ENCODE measurements around the gene CCL8.

The CCL8 gene

DNA sequence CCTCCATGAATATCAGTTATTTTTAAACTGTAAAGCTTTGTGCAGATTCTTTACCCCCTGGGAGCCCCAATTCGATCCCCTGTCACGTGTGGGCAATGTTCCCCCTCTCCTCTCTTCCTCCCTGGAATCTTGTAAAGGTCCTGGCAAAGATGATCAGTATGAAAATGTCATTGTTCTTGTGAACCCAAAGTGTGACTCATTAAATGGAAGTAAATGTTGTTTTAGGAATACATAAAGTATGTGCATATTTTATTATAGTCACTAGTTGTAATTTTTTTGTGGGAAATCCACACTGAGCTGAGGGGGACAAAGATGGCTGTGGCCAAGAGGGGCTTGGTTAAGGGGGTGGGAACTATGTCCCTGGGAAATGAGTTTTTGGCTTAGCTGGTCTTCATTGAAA is 31.4 kb upstream of the CCL8 start:
- ChIA-PET CTCF (no interaction called here), POLR2A (no interaction called here)
- TF ChIP-seq HDGF (IDR thresholded peaks at IDR 0.05; ENCODE audit: borderline replicate concordance) (no peak), L3MBTL2 (conservative IDR thresholded peaks at IDR 0.05) (no peak), CTBP1 (IDR thresholded peaks at IDR 0.05; ENCODE audit: borderline replicate concordance) (no peak), FOXM1 (IDR thresholded peaks at IDR 0.05; ENCODE audit: borderline replicate concordance) (no peak), SP1 (IDR thresholded peaks at IDR 0.05) (no peak), ELF4 (IDR thresholded peaks at IDR 0.05) (no peak)
- DNase-seq (ENCODE audit: extremely low spot score): no peak

DNA sequence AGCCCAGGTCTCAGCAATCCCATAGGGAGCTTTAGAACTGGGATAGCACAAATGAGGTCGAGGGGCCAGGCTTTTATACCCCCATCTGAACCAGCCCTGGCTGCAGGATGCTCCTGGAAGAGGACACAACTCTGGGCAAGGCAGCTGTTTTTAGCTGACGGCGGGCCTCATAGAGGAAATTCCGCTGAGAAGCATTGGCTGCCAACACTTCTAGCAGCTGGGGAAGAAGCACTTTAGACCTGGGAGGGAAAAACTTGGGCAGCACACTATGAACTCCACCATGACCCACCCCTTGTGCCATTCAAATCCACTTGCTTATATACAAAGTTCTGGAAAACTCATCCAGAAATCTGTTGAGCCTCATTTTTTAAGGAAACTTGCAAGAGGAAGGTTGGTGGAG is 28.6 kb upstream of the CCL8 start:
- no peak for DNase-seq (ENCODE audit: extremely low spot score)
- ChIA-PET CTCF (no interaction called here), POLR2A (no interaction called here)
- TF ChIP-seq ARNT (IDR thresholded peaks at IDR 0.05) (no peak), BHLHE40 (IDR thresholded peaks at IDR 0.05; ENCODE audit: borderline replicate concordance) (no peak), SUZ12 (IDR thresholded peaks at IDR 0.05) (no peak), LEF1 (IDR thresholded peaks at IDR 0.05; ENCODE audit: borderline replicate concordance) (no peak), NFRKB (IDR thresholded peaks at IDR 0.05) (no peak), FOXM1 (IDR thresholded peaks at IDR 0.05; ENCODE audit: borderline replicate concordance) (no peak), FOXK2 (IDR thresholded peaks at IDR 0.05) (no peak), ELF4 (IDR thresholded peaks at IDR 0.05) (no peak), FOXA1 (IDR thresholded peaks at IDR 0.05) (no peak), ZNF384 (IDR thresholded peaks at IDR 0.05) (no peak), CTBP1 (IDR thresholded peaks at IDR 0.05; ENCODE audit: borderline replicate concordance) (no peak), SP1 (IDR thresholded peaks at IDR 0.05) (no peak), L3MBTL2 (conservative IDR thresholded peaks at IDR 0.05) (no peak), TARDBP (IDR thresholded peaks at IDR 0.05) (no peak), HDGF (IDR thresholded peaks at IDR 0.05; ENCODE audit: borderline replicate concordance) (no peak)
- TF ChIP-seq, protein P1, sequence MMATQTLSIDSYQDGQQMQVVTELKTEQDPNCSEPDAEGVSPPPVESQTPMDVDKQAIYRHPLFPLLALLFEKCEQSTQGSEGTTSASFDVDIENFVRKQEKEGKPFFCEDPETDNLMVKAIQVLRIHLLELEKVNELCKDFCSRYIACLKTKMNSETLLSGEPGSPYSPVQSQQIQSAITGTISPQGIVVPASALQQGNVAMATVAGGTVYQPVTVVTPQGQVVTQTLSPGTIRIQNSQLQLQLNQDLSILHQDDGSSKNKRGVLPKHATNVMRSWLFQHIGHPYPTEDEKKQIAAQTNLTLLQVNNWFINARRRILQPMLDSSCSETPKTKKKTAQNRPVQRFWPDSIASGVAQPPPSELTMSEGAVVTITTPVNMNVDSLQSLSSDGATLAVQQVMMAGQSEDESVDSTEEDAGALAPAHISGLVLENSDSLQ (IDR thresholded peaks at IDR 0.05): no peak

DNA sequence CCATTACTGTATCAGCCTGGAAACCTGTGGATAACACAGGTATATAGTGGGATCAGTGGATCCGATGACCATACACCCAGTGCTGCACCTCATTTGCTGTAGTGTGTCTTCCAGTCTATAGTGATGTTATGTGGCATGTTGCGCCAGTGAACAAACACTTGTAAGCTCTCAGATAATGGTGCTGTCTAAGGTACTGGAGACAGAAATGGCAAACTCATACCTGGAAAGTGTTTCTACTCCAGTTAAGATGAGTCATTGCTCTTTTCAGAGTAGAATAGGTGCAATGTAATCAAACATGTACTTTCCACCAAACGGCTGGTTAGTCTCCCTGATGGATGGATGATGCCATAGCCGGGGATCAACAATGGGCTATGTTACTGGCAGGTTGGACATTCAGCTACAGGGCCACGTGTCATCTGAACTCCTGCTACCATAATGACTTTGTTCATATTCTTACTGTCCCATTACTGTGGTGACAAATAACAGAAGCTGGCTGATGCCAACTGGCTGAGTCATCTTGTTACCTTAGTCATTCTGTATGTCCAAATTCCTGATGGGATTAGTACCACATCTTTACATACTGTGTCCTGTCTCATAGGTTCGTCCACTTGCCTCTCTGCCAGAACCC is 27.4 kb upstream of the CCL8 start:
- CTCF ChIA-PET: no interaction called here
- no peak for DNase-seq (ENCODE audit: extremely low spot score)
- POLR2A ChIA-PET: no interaction called here
- no peak for TF ChIP-seq HDGF (IDR thresholded peaks at IDR 0.05; ENCODE audit: borderline replicate concordance)
- TF ChIP-seq, protein P1 (IDR thresholded peaks at IDR 0.05): no peak
- TF ChIP-seq LEF1 (IDR thresholded peaks at IDR 0.05; ENCODE audit: borderline replicate concordance): no peak
- no peak for TF ChIP-seq BHLHE40 (IDR thresholded peaks at IDR 0.05; ENCODE audit: borderline replicate concordance)
- no peak for TF ChIP-seq ARNT (IDR thresholded peaks at IDR 0.05)
- TF ChIP-seq L3MBTL2 (conservative IDR thresholded peaks at IDR 0.05): no peak
- TF ChIP-seq NFRKB (IDR thresholded peaks at IDR 0.05): no peak
- no peak for TF ChIP-seq CTBP1 (IDR thresholded peaks at IDR 0.05; ENCODE audit: borderline replicate concordance)
- TF ChIP-seq ELF4 (IDR thresholded peaks at IDR 0.05): no peak
- no peak for TF ChIP-seq TARDBP (IDR thresholded peaks at IDR 0.05)
- no peak for TF ChIP-seq FOXM1 (IDR thresholded peaks at IDR 0.05; ENCODE audit: borderline replicate concordance)

DNA sequence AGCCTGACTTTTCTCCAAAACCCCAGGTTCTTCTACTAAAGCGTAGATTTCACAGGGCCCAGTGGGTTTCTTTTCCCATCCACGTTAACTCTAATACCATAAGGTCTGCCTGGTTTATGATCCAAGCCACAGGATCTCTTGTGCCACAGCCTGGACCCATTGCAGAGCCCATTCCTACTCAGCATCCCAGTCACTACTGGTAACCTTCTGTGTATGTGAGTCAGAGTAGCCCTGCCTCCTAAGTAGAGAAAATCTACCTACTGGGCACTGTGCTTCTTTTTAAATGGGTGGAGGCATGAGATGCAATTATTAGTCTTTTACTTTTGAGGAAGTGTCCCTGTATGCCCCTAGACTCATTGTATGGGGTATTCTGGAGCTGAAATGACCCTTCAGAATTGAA is 20.2 kb upstream of the CCL8 start:
- CTCF ChIA-PET: no interaction called here
- no peak for DNase-seq (ENCODE audit: extremely low spot score)
- POLR2A ChIA-PET: no interaction called here
- TF ChIP-seq BHLHE40 (IDR thresholded peaks at IDR 0.05; ENCODE audit: borderline replicate concordance) (no peak), SP1 (IDR thresholded peaks at IDR 0.05) (no peak), NFRKB (IDR thresholded peaks at IDR 0.05) (no peak), L3MBTL2 (conservative IDR thresholded peaks at IDR 0.05) (no peak), TARDBP (IDR thresholded peaks at IDR 0.05) (no peak), ZNF384 (IDR thresholded peaks at IDR 0.05) (no peak), LEF1 (IDR thresholded peaks at IDR 0.05; ENCODE audit: borderline replicate concordance) (no peak), ARNT (IDR thresholded peaks at IDR 0.05) (no peak), FOXM1 (IDR thresholded peaks at IDR 0.05; ENCODE audit: borderline replicate concordance) (no peak), CTBP1 (IDR thresholded peaks at IDR 0.05; ENCODE audit: borderline replicate concordance) (no peak), FOXA1 (IDR thresholded peaks at IDR 0.05) (no peak), FOXK2 (IDR thresholded peaks at IDR 0.05) (no peak), ELF4 (IDR thresholded peaks at IDR 0.05) (no peak)

DNA sequence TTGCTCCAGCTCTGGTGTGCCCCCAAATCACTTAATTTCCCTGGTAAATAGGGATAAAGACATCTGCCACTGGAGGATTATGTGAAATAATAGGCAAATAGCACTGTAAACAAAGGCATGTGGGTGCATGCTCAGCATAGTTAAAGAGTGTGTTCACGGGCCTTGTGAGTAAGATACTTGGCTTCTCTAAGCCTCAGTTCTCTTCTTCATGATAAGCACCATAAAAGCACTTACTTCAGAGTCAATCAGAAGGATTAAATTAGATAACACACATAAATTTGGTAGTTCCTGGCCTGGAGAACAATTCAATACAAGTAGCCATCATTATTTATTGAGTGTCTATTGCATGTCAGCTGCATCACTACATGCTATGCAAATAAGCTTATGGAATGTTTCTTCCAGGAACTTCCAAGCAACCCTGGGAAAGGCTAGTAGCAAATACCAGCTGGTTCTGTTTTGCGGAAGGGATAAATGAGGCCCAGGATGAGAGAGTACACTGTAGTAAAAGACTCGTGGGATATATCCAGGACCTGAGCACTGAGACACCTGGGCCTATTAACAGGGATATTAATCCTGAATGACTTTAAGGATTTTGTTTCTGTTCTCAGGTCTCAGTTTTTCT is 19.2 kb upstream of the CCL8 start:
- CTCF ChIA-PET: no interaction called here
- TF ChIP-seq HDGF (IDR thresholded peaks at IDR 0.05; ENCODE audit: borderline replicate concordance) (no peak), CTBP1 (IDR thresholded peaks at IDR 0.05; ENCODE audit: borderline replicate concordance) (no peak), SP1 (IDR thresholded peaks at IDR 0.05) (no peak), ELF4 (IDR thresholded peaks at IDR 0.05) (no peak), FOXA1 (IDR thresholded peaks at IDR 0.05) (no peak), ARNT (IDR thresholded peaks at IDR 0.05) (no peak)
- DNase-seq (ENCODE audit: extremely low spot score): no peak
- POLR2A ChIA-PET: no interaction called here

DNA sequence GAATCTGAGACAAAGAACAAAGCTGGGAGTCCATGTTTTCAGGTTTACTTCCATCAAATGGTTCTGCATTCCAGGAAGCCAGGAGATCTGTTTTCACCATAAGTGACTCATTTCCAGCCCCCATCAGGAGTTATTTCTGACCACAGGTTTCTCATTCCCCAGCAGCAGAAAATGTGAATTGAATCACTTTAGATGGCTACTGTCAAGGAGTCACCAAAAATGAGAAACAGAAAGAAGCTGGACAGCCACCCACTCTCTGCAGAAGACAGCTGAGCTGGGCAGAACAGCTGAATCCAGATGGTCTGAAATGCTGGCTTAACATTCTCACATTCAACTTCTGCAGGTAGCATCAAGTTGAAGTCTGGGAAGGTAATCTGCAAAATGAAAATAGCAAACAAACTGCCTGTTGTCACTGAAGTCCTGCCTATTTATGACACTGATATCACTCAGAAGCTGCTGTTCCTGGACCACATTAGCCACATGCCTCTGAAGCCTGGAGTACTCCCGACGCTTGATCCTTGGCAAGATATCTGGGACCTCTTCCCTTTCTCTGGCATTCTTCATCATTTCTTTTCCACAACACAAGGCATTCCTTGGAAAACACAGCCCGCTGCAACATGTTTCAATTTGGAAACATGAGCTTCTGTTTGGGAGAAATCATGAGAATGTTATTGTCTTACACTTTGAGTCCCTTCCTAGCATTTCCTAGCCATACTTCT is 18.4 kb upstream of the CCL8 start:
- CTCF ChIA-PET: interaction anchor here (1.2 kb wide), 1 partner anchor 61 kb away, joined by 4 read pairs; no protein-coding TSS in a partner anchor

More for the DNA sequence above, 18.4 kb upstream of the CCL8 start:
- no peak for TF ChIP-seq BHLHE40 (IDR thresholded peaks at IDR 0.05; ENCODE audit: borderline replicate concordance)
- TF ChIP-seq ARNT (IDR thresholded peaks at IDR 0.05): no peak
- DNase-seq (ENCODE audit: extremely low spot score): no peak
- POLR2A ChIA-PET: no interaction called here
